HG03457 (cell line): ENCODE results near the gene FHOD3.

ENCODE experiments used
- ATAC-seq: cut with Tn5 transposase; IDR thresholded peaks from one replicate; pipeline ENCODE4 v1.9.1; 2021; ENCODE audit warnings: moderate number of reproducible peaks; ENCODE audit not compliant: unreplicated experiment

Gene FHOD3

DNA sequence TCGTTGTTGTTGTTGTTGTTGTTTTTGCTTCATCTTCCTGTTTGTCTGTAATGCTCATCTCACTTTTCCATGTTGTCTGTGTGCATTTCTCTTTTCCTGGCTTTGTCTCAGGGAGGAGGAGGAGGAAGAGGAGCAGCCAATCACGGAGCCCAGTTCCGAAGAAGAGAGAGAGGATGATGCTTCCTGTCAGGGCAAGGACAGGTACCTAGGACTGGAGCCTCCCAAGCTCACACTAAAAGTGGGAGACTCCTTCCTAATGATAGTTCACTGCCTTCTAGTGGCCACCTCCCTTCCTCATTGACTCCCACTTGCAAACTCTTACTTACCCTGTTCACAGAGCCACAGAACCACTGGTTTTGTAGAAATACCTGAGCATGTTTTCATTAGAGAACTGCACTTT, 351.7 kb downstream of the FHOD3 start:
- ATAC-seq: no peak

DNA sequence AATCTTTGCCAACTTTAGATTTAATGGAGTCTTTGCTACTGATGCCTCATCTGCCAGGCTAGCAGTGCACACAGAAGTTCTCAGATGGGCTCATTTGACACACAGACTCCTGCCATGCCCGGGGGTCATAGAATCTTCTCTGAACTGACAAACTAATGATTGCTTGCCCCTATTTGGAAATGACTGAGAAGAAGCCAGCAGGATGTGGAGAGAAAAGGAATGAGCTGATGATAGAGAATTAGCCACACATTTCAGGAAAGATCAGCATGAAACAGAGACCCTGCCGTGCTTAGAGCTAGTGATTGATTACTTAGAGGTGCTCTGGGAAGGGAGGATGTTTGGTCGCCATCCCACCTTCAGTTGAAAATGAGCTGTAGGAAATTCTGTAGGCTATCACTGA, 352.8 kb downstream of the FHOD3 start:
- no peak for ATAC-seq

DNA sequence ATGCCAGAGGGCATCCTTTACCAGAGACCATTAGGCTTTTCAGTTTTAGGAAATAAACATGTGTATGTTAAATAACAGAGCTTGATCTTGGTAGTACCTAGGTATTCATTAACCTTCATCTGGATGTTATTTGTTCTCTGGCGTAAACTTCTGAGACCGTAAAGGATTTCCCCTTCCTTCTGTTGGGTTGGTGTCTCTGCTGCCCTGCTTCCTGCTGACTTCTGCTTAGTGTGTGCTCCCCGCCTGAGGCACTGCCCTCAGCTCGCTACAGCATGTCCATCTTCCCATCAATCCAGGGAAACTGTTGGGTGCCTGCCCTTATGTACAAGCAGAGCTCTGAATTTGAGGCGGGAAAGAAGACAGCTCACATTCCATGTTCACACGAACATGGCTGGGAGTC, 353.4 kb downstream of the FHOD3 start:
- peak; percentile 81 for ATAC-seq

DNA sequence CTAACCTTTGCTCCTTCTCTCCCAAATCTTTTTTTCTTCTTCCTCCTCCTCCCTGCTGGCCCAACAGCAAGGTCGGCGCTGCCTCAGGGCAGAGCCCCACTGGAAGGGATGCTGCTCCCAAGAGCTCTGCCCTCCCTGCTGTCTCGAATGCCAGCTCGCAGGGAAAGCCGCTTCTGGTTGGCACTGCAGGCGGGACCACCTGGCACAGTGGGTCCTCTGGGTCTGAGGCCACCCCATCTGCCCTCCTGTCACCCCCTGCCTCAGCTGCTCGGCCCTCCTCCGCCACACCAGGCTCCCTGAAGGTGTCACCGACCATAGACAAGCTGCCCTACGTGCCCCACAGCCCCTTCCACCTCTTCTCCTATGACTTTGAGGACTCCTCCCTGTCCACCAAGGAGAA, 355.0 kb downstream of the FHOD3 start:
- ATAC-seq: no peak

DNA sequence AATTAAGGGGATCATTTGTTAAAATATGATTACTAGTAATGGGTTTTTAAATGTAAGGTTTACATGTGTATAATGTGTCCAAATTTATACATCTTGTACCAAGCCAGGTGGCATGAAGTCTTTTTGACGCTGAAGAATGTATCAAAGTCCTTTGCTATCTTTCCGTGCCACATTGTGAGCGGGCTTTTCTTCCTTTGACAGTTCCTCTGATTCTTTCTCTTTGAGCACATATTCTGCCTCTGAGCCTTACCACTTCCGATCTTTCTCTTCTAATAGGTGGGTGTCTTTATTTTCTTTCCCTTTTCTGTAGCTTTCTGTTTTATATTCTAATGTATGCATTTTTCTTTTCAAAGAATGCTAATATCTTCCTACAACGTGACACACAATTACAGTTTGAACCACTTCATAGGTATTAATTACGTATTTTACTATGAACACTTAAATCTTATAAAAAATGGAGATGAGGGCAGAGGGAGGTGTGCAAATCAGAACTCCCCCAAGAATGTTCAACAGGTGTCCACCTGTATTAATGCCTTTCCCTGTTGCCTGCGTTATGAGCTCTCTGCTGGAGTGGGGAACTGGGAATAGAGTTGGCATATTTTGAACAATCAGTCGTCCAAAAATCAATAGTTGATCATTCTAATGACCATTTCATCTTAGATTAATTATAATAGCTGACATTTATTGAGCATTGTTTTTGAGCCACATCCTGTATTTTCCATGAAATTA, 355.8 kb downstream of the FHOD3 start:
- ATAC-seq: no peak

DNA sequence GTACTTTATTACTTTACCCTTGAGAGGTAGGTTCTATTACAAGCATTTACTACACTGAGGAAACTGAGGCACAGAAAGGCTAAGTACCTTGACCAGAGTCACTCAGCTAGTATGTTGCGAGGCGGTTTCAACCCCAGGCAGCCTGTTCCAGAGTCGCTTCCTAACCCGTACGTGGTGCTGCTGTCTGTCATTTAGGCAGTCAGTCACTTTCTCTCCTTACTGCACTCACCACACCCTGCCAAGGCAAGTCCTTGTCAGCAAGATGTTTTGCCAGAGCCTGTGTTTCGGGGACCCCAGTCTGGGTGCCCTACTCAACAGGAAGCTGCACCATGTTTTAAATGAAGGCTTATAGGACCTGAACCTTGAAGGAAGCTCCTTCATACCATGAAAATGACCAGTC, 356.4 kb downstream of the FHOD3 start:
- ATAC-seq: no peak

DNA sequence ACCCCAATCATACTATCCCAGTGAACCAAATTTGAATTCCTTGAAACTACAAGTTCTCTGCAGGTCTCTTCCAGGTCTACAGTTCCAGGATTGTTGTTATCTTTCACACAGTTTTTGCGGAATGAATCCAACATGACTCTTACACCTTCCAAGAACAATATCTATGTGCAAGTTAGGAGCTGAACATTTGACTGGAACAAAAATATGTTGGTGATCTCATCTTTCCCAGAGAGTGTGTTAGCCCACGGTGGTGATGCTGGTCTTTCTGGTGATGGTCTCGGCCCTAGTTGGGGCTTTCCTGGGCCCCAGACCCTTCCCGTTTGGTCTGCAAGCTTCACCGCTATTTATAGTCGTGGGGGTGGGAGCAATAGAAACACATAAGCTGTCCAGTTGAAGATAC, 357.6 kb downstream of the FHOD3 start:
- no peak for ATAC-seq

DNA sequence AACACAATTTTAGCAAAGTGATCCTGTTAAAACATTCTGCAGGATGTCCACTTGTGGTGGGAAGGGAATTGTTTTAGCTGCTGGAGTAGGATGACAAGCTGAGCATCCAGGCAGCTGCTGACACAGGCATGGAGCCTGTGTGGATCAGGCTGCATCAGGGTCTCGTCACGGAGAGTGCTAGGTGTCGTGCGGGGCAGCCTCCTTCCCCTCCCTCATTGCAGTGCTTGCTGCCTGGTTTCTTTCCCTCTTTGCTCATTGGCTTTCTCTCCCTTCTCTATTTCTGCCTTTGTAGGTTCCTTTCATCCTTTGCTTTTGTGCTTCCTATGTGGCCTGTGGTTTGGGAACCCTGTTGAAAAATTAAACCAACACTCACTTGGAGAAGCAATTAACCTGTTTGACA, 358.4 kb downstream of the FHOD3 start:
- ATAC-seq: no peak

DNA sequence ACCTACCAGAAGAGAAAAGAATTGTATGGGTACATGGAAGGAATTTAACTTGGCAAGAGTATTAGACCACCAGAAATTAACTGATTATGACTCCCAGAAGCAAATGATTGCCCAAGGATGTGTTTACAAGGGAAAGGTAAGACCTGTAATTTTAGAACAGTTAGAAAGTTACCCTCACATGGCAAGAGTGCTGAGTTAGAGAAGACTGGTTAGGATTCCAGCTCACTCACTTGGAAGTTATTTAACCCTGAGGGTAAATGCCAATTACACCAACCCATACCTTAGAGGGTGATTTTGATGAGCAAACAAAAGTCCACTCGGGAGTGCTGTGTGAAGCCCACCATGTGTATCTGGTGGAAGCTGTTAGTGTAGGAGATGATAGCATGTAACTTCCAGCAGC, 361.1 kb downstream of the FHOD3 start:
- ATAC-seq: no peak

DNA sequence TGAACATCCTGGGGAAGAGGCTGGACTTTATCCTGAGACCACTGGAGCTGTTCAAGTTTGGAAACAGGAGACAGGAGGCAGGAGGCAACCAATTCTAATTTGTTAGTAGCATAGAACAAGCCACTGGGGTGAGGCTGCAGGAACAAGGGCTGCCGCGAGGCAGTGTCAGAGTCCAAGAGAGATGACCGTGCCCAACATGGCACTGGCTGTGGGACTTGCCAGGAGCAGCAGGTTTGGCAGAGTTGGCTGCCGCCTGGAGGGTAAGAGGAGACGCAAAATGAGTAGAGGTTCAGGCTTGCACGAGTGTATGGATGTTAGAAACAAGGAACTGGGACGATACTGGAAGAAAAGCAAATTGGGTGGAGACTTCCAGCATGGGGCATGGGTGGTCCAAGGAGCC, 362.8 kb downstream of the FHOD3 start:
- no peak for ATAC-seq

DNA sequence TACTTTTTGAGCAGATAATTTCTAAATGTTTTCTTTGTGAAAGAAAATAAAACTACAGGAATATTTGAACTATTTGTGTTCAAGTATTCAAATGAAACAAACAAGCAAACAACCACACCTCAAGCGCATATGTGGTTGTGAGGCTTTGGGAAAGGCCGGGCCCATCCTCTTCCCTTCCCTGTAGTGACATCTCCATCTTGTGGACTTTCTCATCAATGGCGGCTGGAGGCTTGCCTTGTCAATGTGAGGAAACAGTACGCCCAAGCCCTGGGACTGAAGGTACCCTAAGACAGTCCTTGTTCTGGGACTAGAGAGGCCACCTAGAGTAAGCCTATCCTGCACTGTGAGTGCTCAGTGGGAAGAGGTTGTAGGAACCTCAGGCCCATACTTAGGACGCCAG, 364.5 kb downstream of the FHOD3 start:
- ATAC-seq: no peak

DNA sequence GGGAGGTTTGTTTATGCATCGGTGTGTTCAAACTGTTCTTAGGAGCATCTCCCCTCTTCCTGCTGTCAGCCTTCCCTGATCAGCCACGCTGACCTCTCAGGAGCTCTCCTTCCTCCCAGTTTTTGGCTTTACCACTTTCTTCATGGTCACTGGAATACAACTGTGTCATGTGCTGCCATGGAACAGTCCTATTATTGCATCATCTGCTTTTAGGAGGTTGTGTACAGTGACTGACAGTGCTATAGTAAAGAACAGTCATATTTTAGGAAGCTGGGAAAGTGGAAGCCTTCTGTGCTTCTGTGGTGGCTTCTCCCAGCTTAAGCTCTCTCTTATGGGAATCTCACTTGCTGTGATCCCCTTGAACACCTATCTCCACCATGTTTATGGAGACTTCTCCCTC, 365.8 kb downstream of the FHOD3 start:
- ATAC-seq: no peak

DNA sequence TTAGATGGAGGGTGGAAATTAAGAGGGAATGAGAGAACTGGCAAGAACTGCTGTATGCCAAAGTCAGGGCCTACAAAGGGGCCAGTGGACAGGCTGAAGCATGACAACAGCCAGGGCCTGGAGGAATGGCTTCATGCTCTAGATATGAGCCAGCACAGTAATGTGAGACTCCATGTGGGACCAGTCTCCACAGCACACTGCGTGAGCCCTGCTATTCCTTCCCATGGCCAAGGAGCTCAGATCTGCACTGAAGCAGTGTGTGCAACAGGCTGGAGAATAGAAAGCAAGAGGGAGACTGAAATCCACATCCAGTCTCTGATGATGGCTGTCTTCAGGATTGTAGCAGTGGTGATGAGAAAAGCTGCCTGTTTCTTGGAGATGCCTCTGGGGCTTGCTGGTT, 368.4 kb downstream of the FHOD3 start:
- no peak for ATAC-seq

DNA sequence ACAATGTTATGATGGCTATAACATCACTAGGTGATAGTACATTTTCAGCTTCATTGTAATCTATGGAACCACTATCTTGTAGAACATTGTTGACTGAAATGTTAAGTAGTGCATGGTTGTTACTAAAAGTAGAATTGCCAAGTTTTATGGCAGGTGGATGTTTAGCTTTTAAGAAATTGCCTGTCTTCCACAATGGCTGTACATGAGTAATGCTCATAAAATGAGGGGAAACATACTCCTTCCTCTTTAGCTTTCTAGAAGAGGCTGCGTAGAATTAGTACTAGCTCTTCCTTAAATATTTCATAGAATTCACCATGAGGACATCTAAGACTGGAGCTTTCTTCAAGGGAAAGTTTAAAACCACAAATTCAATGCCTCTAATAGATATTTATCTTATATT, 370.3 kb downstream of the FHOD3 start:
- ATAC-seq: no peak

DNA sequence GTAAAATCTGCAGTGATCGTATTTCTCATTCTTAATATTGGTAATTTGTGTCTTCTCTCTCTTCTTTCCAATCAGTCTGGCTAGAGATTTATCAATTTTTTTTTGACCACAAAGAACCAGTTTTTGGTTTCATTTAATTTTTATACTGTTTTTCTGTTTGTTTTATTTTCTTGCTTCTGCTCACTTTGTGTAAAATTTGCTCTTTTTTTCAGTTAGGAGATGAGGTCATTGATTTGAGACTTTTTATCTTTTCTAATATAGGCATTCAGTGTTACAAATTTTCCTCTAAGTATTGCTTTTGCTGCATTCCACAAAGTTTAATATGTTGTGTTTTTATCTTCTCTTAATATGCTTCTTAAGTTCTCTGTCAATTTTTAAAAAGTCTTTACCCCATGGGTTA, 370.8 kb downstream of the FHOD3 start:
- ATAC-seq: no peak

DNA sequence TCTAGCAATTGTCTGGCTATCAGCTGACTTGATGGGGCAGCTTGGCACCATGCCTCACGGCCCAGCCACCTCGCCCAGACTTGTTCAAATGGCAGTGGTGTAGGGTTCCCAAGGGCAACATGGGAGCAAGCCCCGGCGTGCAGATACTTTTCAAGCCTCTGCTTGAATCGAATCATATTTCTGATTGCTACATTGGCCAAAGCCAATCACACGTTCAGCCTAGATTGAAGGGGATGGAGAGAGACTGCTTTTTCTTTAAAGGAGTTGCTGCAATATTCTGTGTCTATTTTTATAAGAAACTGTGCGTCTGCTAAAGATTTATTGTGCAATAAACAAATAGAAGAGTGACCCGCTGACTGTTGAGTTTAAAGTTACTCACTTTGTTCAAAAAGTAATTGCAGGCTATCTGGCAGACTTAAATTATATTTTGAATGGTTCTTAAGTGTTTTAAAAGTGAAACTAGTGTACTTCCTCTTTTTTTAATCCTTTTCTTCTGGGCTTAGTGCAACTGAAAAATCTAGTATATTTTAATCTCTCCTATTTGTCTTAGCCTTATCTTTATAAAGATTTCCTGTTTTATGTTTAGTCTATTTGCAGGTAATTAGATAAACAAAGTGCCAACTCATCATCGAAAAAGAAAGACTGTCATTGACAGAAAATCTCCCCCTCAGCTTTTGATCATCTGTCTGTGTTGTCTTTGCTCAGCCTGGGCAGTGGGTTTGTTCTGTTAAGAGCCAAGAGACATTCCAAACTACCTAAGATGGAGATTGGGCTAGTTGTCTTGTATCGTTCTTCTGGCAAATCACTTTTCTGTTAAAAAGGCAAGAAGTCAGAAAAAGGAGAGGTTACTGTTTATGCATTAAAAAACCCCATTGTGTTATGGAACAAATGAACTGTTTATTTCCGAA, 375.2 kb downstream of the FHOD3 start:
- ATAC-seq: no peak

DNA sequence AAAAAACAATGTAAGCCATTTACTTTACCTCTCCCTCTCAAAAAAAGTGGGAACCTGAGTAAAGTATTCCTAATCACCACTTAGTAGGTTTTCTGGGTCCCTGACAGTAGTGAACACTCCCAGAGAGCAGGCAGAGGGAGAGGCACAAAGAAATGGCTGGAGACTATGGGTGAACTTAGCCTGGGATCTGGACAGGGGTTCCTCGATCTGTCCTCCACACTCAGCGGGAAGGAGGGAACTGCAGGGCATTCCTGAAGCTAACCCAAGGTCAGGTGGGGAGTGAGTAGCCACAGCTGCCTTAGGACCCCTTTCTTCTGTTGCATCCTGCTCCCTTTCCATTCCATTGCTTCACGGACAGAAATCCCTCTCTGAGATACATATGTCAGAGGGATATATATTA, 375.9 kb downstream of the FHOD3 start:
- no peak for ATAC-seq

DNA sequence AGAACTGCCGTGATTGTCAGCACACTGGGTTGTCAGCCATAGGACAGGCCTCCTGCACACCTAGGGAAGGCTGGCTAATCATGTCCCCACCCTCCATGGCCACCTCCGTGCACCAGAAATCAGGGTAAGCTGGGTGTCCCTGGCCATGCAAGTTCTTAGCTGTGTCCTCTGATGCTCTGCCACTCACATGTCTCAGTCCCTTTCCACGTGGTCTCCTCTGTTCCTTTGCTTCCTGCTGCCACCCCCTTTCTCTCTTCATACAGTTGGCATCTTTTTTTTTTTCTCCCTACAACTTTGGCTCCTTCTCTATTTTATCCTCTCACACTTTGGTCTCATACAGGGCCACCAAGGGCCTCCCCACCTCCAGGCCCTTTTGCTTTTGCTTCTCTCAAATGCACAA, 377.6 kb downstream of the FHOD3 start:
- ATAC-seq: no peak

DNA sequence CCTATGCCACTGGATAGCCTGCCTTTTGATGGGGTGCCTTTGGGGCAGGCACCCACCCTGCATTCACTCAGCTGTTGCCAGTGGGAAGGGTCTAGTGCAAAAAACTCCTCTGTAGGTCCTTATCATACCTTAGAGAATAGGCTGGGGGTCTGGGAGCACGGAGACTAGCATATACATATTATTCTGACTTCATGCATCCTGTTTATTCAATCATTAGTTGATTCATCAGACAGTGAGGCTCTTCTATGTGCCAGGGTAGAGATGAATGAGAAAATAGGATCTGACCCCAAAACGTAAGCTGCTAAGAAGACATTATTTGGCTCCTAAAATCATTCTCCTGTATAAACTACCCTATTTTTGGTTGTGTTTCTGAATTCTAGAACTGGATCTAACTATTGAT, 378.0 kb downstream of the FHOD3 start:
- no peak for ATAC-seq

DNA sequence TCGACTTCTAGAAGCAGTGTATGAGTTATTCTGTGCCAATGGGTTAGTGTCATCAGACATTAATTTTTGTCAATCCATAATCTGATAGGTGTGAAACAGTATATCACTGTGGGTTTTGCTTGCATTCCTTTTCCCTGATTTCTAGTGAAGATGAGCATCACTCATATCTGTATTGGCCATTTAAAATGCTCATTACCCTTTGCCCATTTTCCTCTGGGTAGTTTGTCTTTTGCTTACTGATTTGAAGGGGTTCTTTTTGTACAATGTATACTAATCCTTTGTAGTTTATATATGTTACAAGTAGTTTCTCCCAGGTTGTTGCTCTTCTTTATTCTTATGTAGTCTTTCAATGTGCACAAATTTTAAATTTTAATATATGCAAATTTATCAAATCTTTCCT, 379.1 kb downstream of the FHOD3 start:
- ATAC-seq: no peak

DNA sequence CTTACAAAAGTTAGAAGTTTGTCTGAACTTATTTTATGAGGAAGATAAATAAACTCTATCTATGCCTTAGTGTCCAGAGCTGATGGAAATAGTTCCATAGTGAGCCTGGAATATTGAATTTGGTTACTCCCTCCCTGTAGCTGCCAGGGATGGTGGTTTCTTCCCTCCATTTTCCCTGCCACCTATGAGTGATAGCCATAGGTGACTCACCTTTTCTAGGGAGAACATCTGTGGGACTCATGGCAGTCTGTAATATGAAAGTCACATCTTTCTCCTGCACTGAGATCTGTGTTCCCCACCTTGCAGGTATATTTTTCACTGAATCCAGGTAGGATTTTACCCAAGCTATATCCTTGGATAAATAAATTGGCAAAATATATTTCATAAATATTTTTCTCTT, 382.5 kb downstream of the FHOD3 start:
- no peak for ATAC-seq

DNA sequence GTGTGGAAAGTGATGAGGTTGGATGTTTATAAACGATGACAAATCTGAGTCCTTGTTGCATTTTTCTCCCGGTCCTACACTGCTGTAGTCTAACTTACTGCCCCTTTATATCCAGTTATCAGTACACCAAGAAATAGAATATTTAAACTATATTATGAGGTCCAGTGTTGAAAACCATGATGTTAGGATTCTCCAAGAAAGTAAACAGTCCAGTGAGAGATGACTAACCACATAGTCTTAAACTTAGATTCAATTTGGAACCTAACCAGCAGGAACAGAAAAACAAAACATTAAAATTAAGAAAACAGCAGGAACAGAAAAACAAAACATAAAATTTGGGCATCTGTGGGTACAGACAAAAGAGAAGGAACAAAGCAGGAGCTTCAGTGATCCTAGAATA, 388.1 kb downstream of the FHOD3 start:
- no peak for ATAC-seq
